NT2/D1 (cell line): ENCODE data around the gene SMIM1.

Experiments
- SUZ12 ChIP-seq: IDR thresholded peaks from 2 replicates; pipeline ENCODE4 v1.6.1; 2011; ENCODE audit not compliant: insufficient read length, insufficient read depth; ENCODE audit errors: extremely low read depth
- YY1 ChIP-seq: IDR thresholded peaks from 2 replicates; pipeline ENCODE4 v1.6.1; 2011; ENCODE audit not compliant: insufficient read length, insufficient read depth
- ZNF274 ChIP-seq: IDR thresholded peaks from 2 replicates; pipeline ENCODE4 v1.6.1; 2011; ENCODE audit warnings: mild to moderate bottlenecking, low read depth, low read length

- TF ChIP-seq YY1, result no peak
- no peak for TF ChIP-seq ZNF274
- no peak for TF ChIP-seq SUZ12
These were observed 11.1 kb upstream of the SMIM1 start for GRCh38 chr1:3761296-3762010.
